ENCODE data around the gene ARL16. TPM values are rescaled to one million over a fixed set of nuclear protein-coding genes. Genes with fewer than 3 reads are reported as not detected.

The ARL16 gene
- total RNA-seq, 4 donors from 2014 or later, result 4.4 to 36.9 (median 27.0) TPM

DNA sequence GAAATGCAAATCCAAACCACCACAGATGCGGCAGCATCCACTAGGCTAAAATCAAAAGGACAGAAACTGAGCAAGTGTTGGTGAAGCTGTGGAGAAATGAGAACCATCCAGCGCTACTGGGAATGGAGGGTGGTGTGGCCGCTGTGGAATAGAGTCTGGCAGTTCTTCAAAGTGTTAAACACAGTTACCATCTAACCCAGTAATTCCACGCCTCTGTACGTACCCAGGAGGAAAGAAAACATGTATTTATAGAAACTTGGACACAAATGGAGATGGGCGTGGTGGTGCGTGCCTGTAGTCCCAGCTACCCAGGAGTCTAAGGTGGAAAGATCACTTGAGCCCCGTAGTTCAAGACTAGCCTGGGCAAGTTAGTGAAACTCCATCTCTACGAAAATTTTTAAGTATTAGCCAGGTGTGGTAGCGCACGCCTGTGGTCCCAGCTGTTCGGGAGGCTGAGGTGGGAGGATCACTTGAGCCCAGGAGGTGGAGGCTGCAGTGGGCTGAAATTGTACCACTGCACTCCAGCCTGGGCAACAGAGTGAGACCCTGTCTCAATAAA lies 40.1 kb upstream of the ARL16 start:
- no peak overlapping the region for H3K27ac ChIP-seq
- H3K4me3 ChIP-seq, result no peak overlapping the region
- H3K36me3 ChIP-seq, result no peaks in the 10 kb centered on the region
- no peak for TF ChIP-seq POLR2A (IDR thresholded peaks at IDR 0.05)
- TF ChIP-seq, protein P1, sequence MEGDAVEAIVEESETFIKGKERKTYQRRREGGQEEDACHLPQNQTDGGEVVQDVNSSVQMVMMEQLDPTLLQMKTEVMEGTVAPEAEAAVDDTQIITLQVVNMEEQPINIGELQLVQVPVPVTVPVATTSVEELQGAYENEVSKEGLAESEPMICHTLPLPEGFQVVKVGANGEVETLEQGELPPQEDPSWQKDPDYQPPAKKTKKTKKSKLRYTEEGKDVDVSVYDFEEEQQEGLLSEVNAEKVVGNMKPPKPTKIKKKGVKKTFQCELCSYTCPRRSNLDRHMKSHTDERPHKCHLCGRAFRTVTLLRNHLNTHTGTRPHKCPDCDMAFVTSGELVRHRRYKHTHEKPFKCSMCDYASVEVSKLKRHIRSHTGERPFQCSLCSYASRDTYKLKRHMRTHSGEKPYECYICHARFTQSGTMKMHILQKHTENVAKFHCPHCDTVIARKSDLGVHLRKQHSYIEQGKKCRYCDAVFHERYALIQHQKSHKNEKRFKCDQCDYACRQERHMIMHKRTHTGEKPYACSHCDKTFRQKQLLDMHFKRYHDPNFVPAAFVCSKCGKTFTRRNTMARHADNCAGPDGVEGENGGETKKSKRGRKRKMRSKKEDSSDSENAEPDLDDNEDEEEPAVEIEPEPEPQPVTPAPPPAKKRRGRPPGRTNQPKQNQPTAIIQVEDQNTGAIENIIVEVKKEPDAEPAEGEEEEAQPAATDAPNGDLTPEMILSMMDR (IDR thresholded peaks at IDR 0.05), result no peak
- H3K27me3 ChIP-seq, result no peaks in the 10 kb centered on the region
- intact Hi-C loops (cut with DNase I; ENCODE audit: low total_unique reads), result no loop called here
- no peaks in the 10 kb centered on the region for H3K4me1 ChIP-seq
- no peaks in the 10 kb centered on the region for H3K9me3 ChIP-seq
- no peak for DNase-seq

DNA sequence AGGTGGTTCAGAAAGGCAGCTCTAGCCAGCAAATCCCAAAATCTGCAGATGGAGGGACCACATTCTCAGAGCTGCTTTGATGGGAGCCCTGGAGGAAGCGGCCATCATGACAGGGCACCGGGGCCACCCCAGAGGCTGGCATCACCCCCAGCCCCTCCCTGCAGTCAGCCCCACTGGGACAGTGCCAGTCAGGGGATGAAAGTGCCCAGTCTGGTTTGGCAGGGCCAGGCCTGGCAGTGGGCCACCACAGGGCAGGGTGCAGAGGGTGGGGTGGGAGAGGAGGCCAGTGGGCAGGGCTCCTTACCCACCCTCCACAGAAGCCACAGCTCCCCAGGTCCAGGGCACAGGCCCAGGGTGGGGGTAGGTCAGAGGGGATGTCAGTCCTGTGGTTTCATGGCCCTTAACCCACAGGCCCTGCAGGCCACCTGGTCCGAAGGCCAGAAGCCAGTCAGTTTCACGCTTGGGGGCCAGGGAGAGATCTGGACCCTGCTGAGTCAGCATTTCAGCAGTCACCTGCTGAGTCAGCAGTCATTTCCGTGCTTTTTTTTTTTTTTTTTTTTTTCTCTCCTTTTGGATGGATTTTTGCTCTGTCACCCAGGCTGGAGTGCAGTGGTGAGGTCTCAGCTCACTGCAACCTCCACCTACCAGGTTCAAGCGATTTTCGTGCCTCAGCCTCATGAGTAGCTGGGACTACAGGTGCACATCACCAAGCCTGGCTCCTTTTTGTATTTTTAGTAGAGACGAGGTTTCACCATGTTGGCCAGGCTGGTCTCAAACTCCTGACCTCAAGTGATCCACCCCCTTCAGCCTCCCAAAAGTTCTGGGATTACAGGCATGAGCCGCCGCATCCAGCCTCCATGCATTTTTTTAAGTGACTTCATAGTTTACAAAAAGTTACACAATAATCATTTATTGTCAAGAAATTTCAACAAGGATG lies 38.9 kb upstream of the ARL16 start:
- H3K4me3 ChIP-seq, result no peak overlapping the region
- no peaks in the 10 kb centered on the region for H3K36me3 ChIP-seq
- intact Hi-C loops (cut with DNase I; ENCODE audit: low total_unique reads), result no loop called here
- DNase-seq, result no peak
- no peak overlapping the region for H3K27ac ChIP-seq
- H3K9me3 ChIP-seq, result no peaks in the 10 kb centered on the region
- TF ChIP-seq, protein P1 (IDR thresholded peaks at IDR 0.05), result no peak
- TF ChIP-seq POLR2A (IDR thresholded peaks at IDR 0.05), result no peak
- no peaks in the 10 kb centered on the region for H3K4me1 ChIP-seq
- no peaks in the 10 kb centered on the region for H3K27me3 ChIP-seq

DNA sequence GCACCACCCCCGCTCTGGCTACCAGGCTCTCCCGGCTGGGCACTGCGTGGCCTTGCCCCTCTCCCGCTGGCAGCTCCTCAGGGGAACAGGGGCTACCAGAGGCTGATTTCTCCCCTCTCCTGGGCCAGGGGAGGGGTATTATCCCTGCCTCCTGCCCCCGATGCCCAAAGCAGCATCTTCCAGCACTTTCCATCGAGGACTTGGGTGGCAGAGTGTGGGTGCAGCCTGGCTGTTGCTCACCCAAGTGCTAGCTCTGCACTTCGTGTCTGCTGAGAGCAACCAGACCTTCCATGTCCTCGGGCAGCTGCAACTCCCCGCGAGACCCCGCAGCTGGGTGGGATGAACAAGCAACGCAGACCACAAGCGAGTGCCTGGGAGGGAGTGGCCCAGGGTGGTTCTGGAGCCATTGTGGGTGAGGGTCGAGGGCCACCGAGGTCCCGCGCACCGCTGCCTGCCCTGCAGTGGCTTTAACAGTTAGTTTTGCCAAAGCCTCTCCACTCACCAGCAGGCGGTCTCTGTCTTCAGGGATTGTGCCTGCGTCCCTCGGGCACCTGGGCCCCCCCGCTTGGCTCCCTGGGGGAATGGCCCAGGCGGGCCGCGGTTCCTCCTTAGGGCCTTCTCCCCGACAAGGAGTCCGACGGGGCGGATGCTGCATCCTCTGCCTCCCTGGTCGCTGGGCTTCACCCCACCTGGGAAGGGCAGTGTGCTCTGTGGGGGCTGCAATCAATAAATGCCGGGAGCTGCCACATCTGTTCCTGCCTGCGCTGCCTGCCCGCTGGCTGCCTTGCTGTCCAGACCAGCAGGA lies 36.9 kb upstream of the ARL16 start:
- no peaks in the 10 kb centered on the region for H3K36me3 ChIP-seq
- H3K4me3 ChIP-seq, result no peak overlapping the region
- DNase-seq, result no peak
- H3K27ac ChIP-seq, result no peak overlapping the region
- H3K27me3 ChIP-seq, result no peaks in the 10 kb centered on the region
- H3K9me3 ChIP-seq, result no peaks in the 10 kb centered on the region
- TF ChIP-seq, protein P1 (IDR thresholded peaks at IDR 0.05), result no peak
- no peak for TF ChIP-seq POLR2A (IDR thresholded peaks at IDR 0.05)
- no peaks in the 10 kb centered on the region for H3K4me1 ChIP-seq
- intact Hi-C loops (cut with DNase I; ENCODE audit: low total_unique reads), result no loop called here

DNA sequence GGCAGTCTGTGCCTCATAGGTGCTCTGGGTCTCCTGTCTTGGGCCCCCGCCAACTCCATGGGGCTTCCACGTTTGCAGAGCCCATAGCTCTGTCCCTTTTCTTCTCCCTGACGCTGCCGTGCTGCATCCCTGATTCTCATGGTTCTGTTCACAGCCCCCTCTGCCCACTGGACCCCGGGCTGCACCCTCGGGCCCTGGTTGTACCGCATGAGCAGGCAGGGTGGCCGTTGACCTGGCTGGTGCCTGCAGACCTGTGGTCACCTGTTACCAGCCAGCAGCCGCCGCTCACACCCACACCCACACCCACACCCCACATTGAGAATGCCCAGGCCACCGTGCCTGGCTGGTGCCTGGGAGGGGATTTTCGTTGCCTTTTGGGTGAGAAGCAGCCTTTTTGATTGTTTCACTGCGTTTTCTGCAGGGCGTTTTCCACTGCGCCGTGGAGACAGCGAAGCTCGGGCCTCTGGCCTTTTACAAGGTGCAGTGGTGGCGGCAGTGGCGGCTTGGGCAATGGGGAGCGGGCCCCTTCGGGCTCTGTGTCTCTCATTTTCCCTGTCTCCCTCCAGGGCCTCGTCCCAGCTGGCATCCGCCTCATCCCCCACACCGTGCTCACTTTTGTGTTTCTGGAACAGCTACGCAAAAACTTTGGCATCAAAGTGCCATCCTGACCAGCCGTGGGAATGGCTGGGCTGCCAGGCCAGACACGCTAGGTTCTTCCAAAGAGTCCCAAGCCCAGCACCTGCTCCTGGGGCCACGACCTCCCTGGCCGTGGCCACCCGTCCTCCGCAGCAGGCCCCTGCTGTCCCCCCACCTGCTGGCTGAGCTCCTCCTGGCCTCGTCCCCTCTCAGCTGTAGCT lies 36.0 kb upstream of the ARL16 start:
- Histone ChIP-seq H3K27ac (no peak overlapping the region), H3K4me3 (no peak overlapping the region), H3K36me3 (no peaks in the 10 kb centered on the region), H3K4me1 (no peaks in the 10 kb centered on the region), H3K9me3 (no peaks in the 10 kb centered on the region), H3K27me3 (no peaks in the 10 kb centered on the region)
- no peak for TF ChIP-seq POLR2A (IDR thresholded peaks at IDR 0.05)
- TF ChIP-seq, protein P1 (IDR thresholded peaks at IDR 0.05), result no peak
- no peak for DNase-seq
- intact Hi-C loops (cut with DNase I; ENCODE audit: low total_unique reads), result no loop called here

All from uterus (tissue), 4 donors.